A673 (cell line): ENCODE data around the gene THSD4.

Experiments used
- EZH2 ChIP-seq: fragments of 200-600 bp; sonication (generic); IDR thresholded peaks from 2 replicates; pipeline ENCODE4 v1.6.1; 2017; ENCODE audit warnings: borderline replicate concordance, low read depth, mild to moderate bottlenecking, mixed read lengths, antibody characterized with exemption, low read length; ENCODE audit not compliant: poor library complexity, severe bottlenecking
- TF ChIP-seq, protein P1 (sequence below): fragments of 300-800, 200-600 bp; sonication (generic); conservative IDR thresholded peaks from 2 replicates; pipeline ENCODE4 v1.5.1; 2017; ENCODE audit warnings: low read depth, mild to moderate bottlenecking, antibody characterized with exemption, low read length, moderate library complexity, mixed read lengths

DNA sequence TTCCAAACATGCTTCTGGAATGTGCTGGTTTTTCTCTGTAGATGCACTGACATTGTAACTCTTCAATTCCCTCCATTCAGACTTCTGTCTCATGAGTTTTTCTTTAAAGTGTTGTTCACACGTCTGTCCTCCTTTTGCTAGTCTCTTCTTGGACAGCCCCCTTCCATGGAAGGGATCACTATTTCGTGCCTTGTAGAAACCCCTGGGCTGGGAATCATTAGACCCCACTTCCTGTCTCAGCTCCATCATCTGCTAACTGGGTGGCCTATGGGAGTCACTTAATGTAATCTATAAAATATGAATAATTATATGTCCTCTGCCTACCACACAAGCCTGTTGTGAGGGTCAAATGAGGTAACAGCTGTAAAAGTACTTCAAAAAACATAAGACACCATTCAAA, 110.6 kb downstream of the THSD4 start:
- TF ChIP-seq, protein P1, sequence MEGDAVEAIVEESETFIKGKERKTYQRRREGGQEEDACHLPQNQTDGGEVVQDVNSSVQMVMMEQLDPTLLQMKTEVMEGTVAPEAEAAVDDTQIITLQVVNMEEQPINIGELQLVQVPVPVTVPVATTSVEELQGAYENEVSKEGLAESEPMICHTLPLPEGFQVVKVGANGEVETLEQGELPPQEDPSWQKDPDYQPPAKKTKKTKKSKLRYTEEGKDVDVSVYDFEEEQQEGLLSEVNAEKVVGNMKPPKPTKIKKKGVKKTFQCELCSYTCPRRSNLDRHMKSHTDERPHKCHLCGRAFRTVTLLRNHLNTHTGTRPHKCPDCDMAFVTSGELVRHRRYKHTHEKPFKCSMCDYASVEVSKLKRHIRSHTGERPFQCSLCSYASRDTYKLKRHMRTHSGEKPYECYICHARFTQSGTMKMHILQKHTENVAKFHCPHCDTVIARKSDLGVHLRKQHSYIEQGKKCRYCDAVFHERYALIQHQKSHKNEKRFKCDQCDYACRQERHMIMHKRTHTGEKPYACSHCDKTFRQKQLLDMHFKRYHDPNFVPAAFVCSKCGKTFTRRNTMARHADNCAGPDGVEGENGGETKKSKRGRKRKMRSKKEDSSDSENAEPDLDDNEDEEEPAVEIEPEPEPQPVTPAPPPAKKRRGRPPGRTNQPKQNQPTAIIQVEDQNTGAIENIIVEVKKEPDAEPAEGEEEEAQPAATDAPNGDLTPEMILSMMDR: no peak
- TF ChIP-seq EZH2: no peak
